CD4-positive, alpha-beta T cell treated with Interleukin-10 for 1 hour (primary cell): Measurements from ENCODE around the gene LRRC74A.

Experiments
- DNase-seq: peaks from one replicate; pipeline ENCODE4 v3.0.0-alpha.2; 2020

The LRRC74A gene

GRCh38 chr14:76855066-76855465, 28.9 kb downstream of the LRRC74A start:
- no peak for DNase-seq

- no peak for DNase-seq
Measured at GRCh38 chr14:76856769-76857168, 30.6 kb downstream of the LRRC74A start.

GRCh38 chr14:76861574-76862255, 35.5 kb downstream of the LRRC74A start:
- DNase-seq, result no peak

- DNase-seq, result no peak
Measured at GRCh38 chr14:76862546-76863282, 36.5 kb downstream of the LRRC74A start.

- DNase-seq, result peak; percentile 18
Measured at GRCh38 chr14:76863724-76864407, 37.7 kb downstream of the LRRC74A start.

GRCh38 chr14:76866456-76866855, 40.2 kb downstream of the LRRC74A start:
- DNase-seq, result no peak

- peak; percentile 18 for DNase-seq
Measured at GRCh38 chr14:76867516-76868453, 41.6 kb downstream of the LRRC74A start.

GRCh38 chr14:76868454-76869170, 42.4 kb downstream of the LRRC74A start:
- DNase-seq, result no peak

- no peak for DNase-seq
Measured at GRCh38 chr14:76870166-76870565, 44.0 kb downstream of the LRRC74A start.

GRCh38 chr14:76872796-76873432, 46.7 kb downstream of the LRRC74A start:
- peak; percentile 73 for DNase-seq

GRCh38 chr14:76874734-76875133, 48.5 kb downstream of the LRRC74A start:
- DNase-seq, result no peak

GRCh38 chr14:76876076-76876475, 49.9 kb downstream of the LRRC74A start:
- peak; percentile 62 for DNase-seq

- no peak for DNase-seq
Measured at GRCh38 chr14:76877871-76878270, 51.7 kb downstream of the LRRC74A start.

GRCh38 chr14:76880449-76880848, 54.2 kb downstream of the LRRC74A start:
- no peak for DNase-seq

- DNase-seq, result no peak
Measured at GRCh38 chr14:76881348-76881747, 55.1 kb downstream of the LRRC74A start.

- DNase-seq, result no peak
Measured at GRCh38 chr14:76882651-76883050, 56.4 kb downstream of the LRRC74A start.

- no peak for DNase-seq
Measured at GRCh38 chr14:76883447-76883846, 57.2 kb downstream of the LRRC74A start.

GRCh38 chr14:76884394-76884793, 58.2 kb downstream of the LRRC74A start:
- DNase-seq, result no peak

GRCh38 chr14:76884853-76885276, 58.7 kb downstream of the LRRC74A start:
- no peak for DNase-seq

GRCh38 chr14:76887191-76887590, 61.0 kb downstream of the LRRC74A start:
- DNase-seq, result no peak

- no peak for DNase-seq
Measured at GRCh38 chr14:76891391-76891790, 65.2 kb downstream of the LRRC74A start.

- DNase-seq, result no peak
Measured at GRCh38 chr14:76894308-76894707, 68.1 kb downstream of the LRRC74A start.
